DND-41 (cell line): ENCODE data around the gene RPA1.

Source experiments
- ATAC-seq: fragments of 200-7000 bp; cut with Tn5 transposase; 3 replicates; pipeline ENCODE4 v1.9.1; 2021; ENCODE audit warnings: low read depth; ENCODE audit not compliant: insufficient read depth
- DNase-seq: peaks from one replicate; pipeline ENCODE4 v3.0.0-alpha.2; 2020
- H2AFZ ChIP-seq: 2 replicates; pipeline ENCODE4 v1.6.0; 2012; ENCODE audit warnings: low read depth, low read length
- H3K27ac ChIP-seq: 2 replicates; pipeline ENCODE4 v1.5.1; 2012; ENCODE audit warnings: low read length, inconsistent platforms
- H3K27me3 ChIP-seq: fragments of 200-600 bp; sonication (generic); 2 replicates; pipeline ENCODE4 v1.6.0; 2012; ENCODE audit warnings: low read length, mild to moderate bottlenecking, inconsistent platforms; ENCODE audit not compliant: insufficient read depth, poor library complexity
- H3K36me3 ChIP-seq: 2 replicates; pipeline ENCODE4 v1.5.1; 2012; ENCODE audit warnings: low read length, inconsistent platforms; ENCODE audit not compliant: insufficient read depth
- H3K4me1 ChIP-seq: 2 replicates; pipeline ENCODE4 v1.5.1; 2012; ENCODE audit warnings: mild to moderate bottlenecking, low read length; ENCODE audit not compliant: insufficient read depth
- H3K4me2 ChIP-seq: 2 replicates; pipeline ENCODE4 v1.6.0; 2012; ENCODE audit warnings: mild to moderate bottlenecking, moderate library complexity, low read length, inconsistent platforms; ENCODE audit not compliant: insufficient read depth
- H3K4me3 ChIP-seq, 2 experiments: fragments of 200-600 bp in 1 of 2; shearing (Covaris generic) in 1 of 2; 2 replicates each; pipeline ENCODE4 v1.5.1; 2012 to 2016; ENCODE audit warnings: inconsistent platforms in 2 of 2, low read length in 2 of 2, mild to moderate bottlenecking in 2 of 2, low read depth in 1 of 2, moderate library complexity in 1 of 2
- H3K79me2 ChIP-seq: 2 replicates; pipeline ENCODE4 v1.6.0; 2012; ENCODE audit warnings: low read length, inconsistent platforms; ENCODE audit not compliant: insufficient read depth
- H3K9ac ChIP-seq: 2 replicates; pipeline ENCODE4 v1.6.0; 2012; ENCODE audit warnings: low read depth, mild to moderate bottlenecking, inconsistent platforms, low read length, moderate library complexity
- H3K9me3 ChIP-seq: 2 replicates; pipeline ENCODE4 v1.5.1; 2012; ENCODE audit warnings: low read length, moderate library complexity, mild to moderate bottlenecking, inconsistent platforms; ENCODE audit not compliant: insufficient read depth, severe bottlenecking
- H4K20me1 ChIP-seq: 2 replicates; pipeline ENCODE4 v1.6.0; 2012; ENCODE audit warnings: low read length; ENCODE audit not compliant: insufficient read depth
- EZH2 ChIP-seq: IDR thresholded peaks from 3 replicates; pipeline ENCODE4 v1.6.1; 2012; ENCODE audit warnings: borderline replicate concordance, low read depth, mild to moderate bottlenecking, moderate library complexity, low read length, inconsistent platforms; ENCODE audit not compliant: severe bottlenecking
- TF ChIP-seq, protein P1 (sequence below): IDR thresholded peaks from 2 replicates; pipeline ENCODE4 v1.5.1; 2012; ENCODE audit warnings: borderline replicate concordance, low read length, moderate library complexity, mild to moderate bottlenecking; ENCODE audit not compliant: poor library complexity, severe bottlenecking; ENCODE audit errors: extremely low read depth

RPA1 gene

DNA sequence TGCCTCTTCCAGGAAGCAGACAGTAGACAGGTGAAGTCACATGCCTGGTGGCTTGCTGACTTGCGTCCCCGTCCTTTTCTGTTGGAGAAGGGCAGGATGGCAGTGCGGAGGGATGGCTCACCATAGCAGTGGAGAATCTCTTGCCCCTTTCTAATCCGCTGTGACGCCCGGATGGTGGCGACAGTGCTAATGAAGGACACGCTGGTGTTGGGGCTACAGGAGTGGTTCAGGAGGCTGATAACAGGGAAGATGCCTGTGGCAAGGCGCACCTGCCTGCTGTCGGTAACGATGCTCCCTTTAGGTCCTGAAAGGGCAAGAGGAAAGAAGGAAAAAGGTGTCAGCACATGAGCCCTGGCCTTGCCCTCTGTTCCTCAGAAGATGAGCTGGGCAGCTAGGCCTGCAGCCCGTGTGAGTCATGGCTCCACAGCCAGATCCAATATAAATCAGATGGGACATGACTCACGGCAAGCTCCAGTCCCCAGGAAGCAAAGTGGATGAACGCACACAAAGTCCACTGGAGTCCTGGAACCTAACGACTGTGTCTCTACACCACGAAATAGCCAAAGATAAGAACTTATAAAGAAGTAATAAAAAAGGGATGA is 42.4 kb upstream of the RPA1 start:
- Histone ChIP-seq H3K4me1 (no peaks in the 10 kb centered on the region), H2AFZ (no peak overlapping the region), H3K4me3 (no peak overlapping the region), H3K4me2 (no peak overlapping the region), H3K9me3 (no peaks in the 10 kb centered on the region), H3K27ac (no peak overlapping the region), H4K20me1 (0 out of 2 replicates have a peak, but pooled peaks cover 7% of the 10 kb centered on the region), H3K27me3 (no peaks in the 10 kb centered on the region), H3K9ac (no peak overlapping the region), H3K36me3 (peaks cover 46% of the 10 kb centered on the region), H3K79me2 (peaks cover 9% of the 10 kb centered on the region; the same call in 1 of the 2 replicates)
- ATAC-seq (no peak), DNase-seq (no peak)
- TF ChIP-seq, protein P1, sequence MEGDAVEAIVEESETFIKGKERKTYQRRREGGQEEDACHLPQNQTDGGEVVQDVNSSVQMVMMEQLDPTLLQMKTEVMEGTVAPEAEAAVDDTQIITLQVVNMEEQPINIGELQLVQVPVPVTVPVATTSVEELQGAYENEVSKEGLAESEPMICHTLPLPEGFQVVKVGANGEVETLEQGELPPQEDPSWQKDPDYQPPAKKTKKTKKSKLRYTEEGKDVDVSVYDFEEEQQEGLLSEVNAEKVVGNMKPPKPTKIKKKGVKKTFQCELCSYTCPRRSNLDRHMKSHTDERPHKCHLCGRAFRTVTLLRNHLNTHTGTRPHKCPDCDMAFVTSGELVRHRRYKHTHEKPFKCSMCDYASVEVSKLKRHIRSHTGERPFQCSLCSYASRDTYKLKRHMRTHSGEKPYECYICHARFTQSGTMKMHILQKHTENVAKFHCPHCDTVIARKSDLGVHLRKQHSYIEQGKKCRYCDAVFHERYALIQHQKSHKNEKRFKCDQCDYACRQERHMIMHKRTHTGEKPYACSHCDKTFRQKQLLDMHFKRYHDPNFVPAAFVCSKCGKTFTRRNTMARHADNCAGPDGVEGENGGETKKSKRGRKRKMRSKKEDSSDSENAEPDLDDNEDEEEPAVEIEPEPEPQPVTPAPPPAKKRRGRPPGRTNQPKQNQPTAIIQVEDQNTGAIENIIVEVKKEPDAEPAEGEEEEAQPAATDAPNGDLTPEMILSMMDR: no peak
- TF ChIP-seq EZH2: no peak

DNA sequence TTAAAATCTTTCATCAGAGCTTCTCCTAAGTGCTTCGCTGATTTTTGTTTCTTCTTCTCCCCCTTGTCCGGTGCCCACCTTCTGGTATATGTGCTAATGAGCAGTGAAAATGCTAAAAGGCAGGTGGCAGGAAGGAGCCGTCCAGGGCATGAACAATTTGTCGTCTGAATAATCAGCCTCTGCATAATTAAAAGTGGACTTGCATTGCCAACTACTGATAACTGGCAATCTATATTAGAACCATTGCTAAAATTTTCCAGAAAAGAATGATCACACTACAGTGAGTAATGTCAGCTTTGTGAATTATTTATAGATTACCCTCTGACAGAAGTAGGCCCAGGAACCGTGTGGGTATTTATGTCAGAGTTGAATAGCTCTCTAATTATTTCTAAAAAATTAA is 39.9 kb upstream of the RPA1 start:
- no peak for ATAC-seq
- peaks cover 35% of the 10 kb centered on the region for H3K36me3 ChIP-seq
- H4K20me1 ChIP-seq: 0 out of 2 replicates have a peak, but pooled peaks cover 5% of the 10 kb centered on the region
- no peak for DNase-seq
- H3K27me3 ChIP-seq: no peaks in the 10 kb centered on the region
- H2AFZ ChIP-seq: no peak overlapping the region
- H3K4me3 ChIP-seq: no peak overlapping the region
- TF ChIP-seq, protein P1: no peak
- no peak for TF ChIP-seq EZH2
- H3K27ac ChIP-seq: no peak overlapping the region
- no peak overlapping the region for H3K4me2 ChIP-seq
- no peaks in the 10 kb centered on the region for H3K4me1 ChIP-seq
- no peak overlapping the region for H3K9ac ChIP-seq
- peaks cover 30% of the 10 kb centered on the region for H3K79me2 ChIP-seq
- no peaks in the 10 kb centered on the region for H3K9me3 ChIP-seq

DNA sequence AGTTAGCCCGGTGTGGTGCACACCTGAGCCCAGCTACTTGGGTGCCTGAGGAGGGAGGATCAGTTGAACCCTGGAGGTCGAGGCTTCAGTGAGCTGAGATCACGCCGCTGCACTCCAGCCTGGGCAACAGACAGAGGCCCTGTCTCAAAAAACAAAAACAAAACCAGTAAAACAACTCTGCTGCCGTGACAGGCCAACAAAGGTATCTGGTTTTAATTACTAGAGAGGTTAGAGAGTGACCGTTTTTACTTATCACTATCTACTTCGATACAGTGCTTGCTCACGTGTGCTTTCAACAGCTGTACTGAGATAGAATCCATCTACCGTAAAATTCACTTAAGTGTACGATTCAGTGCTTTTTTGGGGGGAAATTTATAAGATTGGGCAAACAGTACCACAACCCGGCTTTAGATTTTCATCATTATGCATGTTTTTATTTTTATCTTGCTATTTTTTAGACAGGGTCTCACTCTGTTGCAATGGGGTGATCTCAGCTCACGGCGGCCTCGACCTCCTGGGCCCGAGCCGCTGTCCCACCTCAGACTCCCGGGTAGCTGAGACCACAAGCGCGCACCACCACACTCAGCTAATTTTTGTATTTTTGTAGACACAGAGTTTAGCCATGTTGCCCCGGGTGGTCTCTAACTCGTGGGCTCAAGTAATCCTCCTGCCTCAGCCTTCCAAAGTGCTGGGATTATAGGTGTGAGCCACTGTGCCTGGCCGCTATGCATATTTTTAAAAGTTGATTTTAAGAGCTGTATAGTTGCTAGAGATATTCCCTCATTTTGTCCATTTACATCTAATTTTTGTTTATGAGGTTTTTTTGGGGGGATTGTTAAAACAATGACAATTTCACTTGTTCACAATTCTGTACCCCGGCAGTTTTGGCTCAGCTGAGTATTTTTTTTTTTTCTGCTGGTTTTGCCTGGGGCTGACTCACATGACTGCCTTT is 37.0 kb upstream of the RPA1 start:
- DNase-seq (no peak), ATAC-seq (no peak)
- peaks cover 25% of the 10 kb centered on the region for H3K36me3 ChIP-seq
- peaks cover 49% of the 10 kb centered on the region for H3K79me2 ChIP-seq
- no peaks in the 10 kb centered on the region for H4K20me1 ChIP-seq
- TF ChIP-seq, protein P1: no peak
- TF ChIP-seq EZH2: no peak
- H3K4me3 ChIP-seq: no peak overlapping the region
- no peak overlapping the region for H3K9ac ChIP-seq
- no peaks in the 10 kb centered on the region for H3K27me3 ChIP-seq
- no peak overlapping the region for H3K4me2 ChIP-seq
- H3K4me1 ChIP-seq: no peaks in the 10 kb centered on the region
- no peak overlapping the region for H3K27ac ChIP-seq
- H2AFZ ChIP-seq: no peak overlapping the region
- no peaks in the 10 kb centered on the region for H3K9me3 ChIP-seq
